Activated CD4-positive, alpha-beta T cell treated with anti-CD3 and anti-CD28 coated beads, Interleukin-2, amount 50 U/mL, for 16 hours (primary cell): ENCODE results near the gene DDIT4.
"Not testable (repeated sequence)": the region's sequence is repeated elsewhere in the genome, so short reads cannot be mapped to it uniquely, and the experiment has no call there.

ENCODE experiments used
- DNase-seq: peaks from one replicate; pipeline ENCODE4 v3.0.0-alpha.2; 2020

The DDIT4 gene

DNA sequence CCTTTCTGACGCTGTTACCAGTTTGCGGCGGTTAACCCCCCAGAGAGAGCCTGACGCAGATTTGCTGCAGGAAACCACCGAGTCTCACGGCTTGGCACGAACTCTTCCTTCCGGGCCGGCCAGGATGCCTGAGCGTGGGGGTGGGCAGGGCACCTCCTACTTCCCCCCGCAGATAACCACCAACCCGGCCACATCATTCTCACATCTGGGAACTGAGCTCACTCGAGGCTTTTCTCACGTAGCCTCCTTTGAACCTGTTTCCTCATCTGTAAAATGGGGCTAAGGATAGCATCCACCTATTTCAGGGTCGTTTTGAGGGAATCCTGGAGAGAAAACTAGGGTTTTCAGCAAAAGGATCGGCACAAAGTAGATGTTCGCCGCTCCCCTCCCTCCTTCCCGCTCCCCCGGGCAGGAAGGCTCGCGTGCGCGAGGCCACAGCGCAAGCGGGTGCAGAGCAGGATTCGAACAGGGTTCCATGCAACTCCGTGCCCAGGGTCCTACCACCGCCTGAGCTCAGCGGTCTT lies 23.6 kb downstream of the DDIT4 start:
- peak; percentile 99 for DNase-seq

DNA sequence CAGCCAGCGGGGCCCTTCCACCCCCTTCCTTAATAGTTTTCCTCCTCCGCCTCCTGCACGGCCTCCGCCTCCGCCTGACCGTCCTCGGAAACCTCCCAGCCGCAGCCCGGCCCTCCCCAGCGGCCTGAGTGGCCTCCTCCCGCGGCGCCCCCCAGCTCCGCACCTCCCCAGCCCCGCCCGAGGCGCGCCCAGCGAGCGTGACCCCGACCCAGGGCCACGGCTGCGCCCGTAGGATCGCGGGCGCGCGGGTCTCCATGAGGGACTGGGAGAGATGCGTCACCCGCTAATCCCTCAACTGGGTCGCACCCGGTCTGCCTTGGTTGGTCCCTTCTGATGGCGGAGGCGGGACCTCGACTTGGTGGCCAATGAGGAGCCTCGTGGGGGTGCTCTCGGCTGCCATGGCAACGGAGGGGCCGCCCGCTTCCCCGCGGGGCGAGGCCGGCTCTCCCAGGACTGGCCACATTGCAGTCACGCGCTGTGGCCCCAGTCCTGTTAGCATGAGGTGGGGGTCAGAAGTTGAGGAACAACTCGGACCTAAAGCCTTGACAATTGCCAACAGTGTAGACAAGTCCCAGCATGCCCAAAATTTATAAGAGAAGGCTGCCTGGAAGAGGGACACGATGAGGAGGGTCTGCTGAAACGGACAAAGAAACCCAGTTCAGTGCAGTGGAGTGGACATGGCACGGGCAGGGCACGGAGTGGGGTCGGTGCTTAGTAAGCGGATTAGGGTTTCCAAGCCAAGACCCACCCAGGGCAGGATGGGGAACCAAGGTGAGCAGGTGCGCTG lies 24.3 kb downstream of the DDIT4 start:
- DNase-seq, result peak; percentile 99

DNA sequence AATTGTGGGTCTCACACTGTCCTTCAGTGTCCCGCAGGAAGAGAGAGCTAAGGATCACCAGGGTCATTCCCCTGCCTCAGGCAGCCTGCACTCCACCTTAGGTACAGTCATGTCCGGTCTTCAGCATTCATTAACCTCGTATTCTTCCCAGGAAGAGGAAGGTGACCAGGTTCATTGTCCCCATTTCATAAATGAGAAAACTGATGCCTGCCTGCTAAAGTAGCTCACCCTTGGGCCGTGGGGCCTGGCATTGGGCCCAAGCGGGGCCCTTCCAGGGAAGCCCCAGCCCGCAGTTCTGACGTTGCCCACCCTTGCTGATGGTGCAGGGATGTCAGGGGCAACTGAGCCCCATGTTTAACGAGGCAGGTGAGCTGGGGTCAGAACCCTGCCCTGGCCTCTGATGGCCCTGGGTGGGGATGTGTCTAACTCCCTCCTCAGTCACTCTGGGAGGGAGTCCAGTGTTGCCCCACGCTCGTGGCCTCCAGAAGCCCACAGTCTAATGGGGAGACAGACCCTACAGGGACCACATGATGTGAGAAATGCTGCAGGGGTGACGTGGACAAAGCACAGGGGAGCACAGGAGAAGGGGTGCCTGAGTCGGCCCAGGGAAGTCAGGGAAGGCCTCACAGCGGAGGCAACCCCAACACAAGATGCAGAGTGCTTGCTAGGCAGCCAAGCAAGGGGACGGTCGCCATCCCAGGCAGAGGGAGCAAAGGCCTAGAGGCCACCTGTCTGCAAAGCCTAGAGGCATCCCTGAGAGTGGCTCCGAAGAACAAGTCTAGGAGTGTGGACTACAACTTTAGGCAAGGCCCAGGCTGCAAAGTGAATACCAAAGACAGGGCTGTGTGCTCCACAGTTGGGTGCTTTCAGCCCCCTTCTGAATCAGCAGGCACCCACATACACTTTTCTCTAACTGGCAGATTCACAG lies 25.1 kb downstream of the DDIT4 start:
- DNase-seq, result no peak

DNA sequence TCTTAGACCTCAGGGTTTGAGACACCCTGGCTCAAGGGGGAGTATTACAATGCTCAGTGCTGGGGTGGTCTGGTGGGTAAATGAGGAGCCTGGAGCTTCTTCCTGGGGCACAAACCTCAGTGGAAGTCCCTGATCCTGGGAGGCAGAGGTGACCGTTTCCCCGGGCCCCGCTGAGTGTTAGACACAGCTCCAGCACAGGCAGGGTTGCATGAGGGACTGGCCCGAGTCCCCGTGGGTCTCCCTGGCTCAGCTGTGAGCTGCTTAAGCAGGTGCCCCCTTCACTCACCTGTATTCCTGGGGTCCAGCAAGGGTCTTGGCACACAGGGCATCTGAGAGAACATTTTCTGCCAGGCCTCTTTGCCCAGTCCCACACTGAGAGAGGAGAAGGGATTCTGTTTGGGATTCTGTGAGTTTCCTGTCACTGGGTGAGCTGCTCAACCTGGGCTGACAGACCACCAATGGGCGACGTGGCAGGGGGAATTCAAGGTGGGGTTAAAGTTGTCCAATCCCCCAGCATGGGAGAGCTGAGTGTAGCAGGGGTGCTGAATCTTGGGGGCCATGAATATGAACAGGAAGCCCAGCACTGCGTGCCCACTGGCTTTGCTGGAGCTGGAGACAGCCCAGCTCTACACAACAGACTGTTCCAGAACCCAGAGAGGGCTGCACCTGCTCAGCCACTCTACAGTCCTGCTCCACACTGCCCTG lies 29.9 kb downstream of the DDIT4 start:
- DNase-seq, result no peak

DNA sequence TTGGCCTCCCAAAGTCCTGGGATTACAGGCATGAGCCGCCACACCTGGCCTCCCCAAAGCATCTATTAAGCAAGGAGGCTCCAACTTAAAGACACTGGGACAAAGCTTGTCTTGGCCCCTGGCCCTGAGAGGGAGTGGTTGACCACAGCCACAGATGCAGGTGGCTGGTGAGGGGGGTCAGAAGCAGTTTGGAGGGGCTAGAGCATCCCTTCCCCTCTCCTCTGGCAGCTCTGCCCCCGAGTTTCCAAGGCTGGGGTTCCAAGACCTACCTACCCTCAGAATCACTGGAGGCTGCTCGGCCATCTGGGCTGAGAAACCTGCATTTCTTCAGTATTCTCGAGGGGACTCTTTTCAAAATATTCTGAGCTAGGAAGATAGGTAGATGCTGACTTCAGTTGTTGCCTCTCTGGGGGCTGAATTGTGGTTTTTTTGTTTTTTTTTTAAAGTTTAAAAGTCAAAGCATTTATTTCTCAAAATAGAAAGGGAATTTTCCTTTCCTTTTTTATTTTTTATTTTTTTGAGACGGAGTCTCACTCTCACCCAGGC lies 32.6 kb downstream of the DDIT4 start:
- DNase-seq, result no peak

DNA sequence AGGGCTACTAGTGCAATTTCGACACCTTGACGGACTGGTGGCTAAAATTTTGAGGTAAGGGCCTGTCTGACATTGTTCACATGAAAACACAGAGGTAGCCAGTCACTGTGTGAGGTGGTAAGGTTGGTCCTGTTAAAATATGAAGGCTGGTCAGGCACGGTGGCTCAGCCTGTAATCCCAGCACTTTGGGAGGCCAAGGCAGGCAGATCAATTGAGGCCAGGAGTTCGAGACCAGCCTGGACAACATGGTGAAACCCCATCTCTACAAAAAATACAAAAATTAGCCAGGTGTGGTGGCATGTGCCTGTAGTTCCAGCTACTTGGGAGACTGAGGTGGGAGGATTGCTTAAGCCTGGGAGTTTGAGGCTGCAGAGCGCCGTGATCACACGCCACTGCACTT lies 34.0 kb downstream of the DDIT4 start:
- not testable (repeated sequence) for DNase-seq

DNA sequence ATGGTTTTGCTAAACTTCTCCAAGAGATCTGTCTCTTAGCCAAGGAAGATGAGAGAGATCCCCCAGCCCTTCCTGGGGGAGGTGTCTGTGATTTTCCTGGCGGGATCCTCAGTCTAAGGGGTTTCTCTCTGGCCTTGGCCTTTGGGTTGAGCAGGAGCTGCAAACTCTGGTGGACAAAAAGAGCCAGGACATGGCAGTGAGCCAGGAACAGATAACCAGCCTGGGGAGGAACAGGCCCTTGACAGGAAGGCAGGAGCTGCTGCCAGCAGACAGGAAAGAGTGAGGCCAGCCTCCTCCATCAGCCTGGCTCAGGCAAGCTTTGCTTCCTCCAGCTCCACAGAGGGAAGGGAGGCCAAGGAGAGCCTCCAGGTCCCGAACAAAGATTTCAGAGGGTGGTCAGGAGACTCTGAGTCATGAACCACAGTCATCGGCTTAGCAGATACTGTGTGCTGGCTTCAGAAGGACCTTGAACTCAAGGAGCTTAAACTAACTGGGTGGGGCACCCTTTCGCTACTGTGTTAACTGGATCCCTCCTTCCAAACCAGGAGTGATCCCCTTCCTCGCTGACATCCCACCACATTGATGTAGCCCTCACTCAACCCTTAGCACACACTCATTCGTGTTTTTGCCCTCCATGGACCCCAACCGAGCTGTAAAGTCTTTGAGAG lies 34.7 kb downstream of the DDIT4 start:
- DNase-seq, result peak; percentile 56

DNA sequence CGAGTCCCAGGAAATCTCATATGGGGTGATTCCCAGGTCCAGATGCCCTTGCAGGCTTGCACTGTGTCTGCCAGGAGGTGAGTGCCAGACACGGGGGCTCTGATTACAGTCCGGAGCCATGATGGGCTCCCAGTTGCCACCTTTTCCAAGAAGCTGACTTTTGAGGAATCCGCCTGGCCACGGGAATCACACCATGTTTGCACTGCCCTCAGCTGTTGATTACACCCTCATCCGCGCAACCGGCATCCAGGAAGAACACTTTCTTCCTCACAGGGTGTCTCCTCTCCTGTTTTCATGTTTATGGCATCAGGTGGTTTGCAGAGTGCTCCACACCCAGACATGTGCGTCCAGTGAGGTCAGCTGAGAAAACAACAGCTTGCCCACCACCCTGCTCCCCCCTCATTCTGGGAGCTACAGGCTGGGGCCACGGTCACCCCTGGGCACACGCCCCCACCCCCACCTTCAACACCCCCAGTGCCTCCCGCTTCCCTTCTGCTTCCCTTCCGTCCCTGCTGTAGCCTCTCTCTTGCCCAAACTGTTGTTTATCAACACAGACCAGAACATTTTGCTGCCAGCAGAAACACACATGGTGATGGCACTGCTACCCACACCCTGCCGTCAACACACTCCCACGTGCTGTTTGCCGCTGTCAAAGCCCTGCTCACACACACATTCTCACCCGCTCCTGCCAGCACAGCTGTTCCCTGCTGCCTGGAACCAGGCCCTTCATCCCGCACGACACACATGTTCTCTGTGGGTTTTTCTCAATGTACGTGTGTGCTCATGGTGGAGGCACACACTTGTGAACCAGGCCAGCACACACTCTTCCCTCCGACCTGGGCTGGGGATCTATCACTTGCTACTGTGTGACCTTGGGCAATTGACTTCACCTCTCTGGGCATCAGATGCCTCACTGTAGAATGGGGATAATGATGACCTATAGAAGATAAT lies 35.8 kb downstream of the DDIT4 start:
- DNase-seq, result no peak

DNA sequence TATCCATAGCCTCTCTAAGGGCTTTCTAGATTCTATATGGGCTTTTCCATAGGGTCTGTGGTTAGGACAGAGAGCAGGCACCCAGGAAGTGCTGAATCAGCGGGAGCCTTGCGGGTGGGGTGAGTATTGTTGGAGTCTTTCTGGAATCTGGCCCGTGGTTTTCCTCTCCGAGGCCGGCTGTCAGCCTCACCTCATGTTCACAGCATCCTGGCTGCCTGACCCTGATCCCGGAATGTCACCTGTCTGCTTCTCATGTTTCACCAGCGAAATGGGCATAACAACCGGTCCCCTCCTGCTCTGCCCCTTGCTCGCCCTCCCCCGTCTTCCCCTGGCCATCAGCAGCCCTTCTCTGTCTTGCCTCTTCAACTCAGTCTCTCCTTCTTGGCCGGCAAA lies 36.5 kb downstream of the DDIT4 start:
- DNase-seq, result no peak

DNA sequence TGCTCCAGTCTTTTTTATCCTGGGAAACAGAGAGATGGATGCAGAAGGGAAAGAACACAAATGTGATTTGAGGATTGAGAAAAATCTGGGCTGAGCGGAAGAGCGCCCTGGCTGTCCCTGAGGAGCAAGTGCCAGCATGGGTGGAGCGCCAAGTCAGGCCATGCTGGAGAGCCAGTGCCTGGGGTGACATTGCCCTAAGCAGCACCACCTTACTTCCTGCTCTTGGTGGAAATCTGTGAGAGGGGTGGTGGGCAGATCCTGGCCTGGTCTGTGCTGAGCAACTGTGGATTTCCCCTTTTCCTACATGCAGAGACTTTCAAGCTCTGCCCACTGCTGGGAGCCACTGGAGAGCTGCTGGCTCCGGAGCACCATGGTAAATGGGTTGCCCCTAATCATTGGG lies 36.9 kb downstream of the DDIT4 start:
- no peak for DNase-seq

DNA sequence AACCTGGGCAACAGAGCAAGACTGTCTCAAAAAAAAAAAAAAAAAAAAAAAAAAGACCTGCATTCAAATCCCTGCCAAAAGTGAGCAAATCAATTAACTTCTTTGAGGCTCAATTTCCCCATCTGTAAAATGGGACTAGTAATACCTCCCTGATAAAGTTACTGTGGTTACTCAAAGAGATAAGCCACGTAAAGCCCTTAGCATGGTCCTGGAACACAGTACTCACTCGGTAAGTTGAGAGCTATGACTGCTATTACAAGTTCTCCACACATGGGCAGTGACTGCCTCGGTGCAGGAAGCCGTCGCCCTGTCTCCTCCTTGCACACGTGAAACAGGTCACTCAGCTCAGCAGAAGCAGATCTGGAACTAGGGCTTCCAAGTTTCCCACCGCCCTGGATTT lies 37.9 kb downstream of the DDIT4 start:
- no peak for DNase-seq

DNA sequence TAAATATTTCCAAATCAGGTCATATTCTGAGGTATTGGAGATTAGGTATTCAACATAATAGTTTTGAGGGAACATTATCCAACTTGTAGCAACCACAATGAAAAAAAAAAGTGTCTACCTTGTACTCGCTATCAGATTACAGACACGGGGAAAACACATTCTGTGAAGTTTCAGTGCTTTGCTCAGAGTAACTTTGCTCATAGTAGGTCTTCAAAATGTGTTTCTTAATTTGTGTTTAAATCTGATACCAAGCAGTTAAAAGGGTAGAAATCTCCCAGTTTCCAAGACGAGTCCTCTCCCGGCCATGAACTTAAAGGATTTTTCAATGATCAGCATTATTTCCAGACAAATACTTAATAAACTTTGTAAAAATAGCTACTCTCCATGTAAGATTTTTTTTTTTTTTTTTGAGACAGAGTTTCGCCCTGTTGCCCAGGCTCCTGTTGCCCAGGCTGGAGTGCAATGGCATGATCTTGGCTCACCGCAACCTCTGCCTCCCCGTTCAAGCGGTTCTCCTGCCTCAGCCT lies 39.2 kb downstream of the DDIT4 start:
- DNase-seq, result no peak

DNA sequence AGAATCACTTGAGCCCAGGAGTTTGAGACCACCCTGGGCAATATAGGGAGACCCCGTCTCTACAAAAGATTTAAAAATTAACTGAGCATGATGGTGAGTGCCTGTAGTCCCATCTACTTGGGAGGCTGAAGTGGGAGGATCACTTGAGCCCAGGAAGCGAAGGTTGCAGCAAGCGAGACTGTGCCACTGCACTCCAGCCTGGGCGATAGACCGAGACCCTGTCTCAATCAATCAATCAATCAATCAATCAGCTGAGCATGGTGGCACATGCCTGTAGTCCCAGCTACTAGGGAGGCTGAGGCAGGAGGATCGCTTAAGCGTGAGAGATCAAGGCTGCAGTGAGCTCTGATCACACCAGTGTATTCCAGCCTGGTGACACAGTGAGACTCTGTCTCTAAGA lies 40.5 kb downstream of the DDIT4 start:
- DNase-seq, result no peak

DNA sequence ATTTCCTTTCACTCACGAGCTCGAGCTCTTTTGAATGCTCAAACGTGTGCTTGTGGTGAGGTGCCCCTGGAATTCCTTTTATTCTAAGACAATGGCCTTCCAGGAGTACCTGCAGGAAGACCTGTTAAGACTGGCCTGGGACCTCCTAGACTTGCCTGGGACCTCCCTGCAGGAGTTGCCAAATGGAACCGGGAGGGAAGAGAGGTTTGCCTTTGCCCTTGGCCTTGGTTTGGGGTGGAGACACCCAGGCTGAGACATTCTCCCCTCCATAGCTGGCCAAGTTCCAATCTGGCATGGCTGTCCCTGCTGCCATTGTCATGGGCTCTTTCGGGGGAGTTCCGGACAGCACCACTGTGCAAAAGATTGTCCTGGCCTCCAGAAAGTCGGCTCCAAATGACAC lies 41.3 kb downstream of the DDIT4 start:
- no peak for DNase-seq

DNA sequence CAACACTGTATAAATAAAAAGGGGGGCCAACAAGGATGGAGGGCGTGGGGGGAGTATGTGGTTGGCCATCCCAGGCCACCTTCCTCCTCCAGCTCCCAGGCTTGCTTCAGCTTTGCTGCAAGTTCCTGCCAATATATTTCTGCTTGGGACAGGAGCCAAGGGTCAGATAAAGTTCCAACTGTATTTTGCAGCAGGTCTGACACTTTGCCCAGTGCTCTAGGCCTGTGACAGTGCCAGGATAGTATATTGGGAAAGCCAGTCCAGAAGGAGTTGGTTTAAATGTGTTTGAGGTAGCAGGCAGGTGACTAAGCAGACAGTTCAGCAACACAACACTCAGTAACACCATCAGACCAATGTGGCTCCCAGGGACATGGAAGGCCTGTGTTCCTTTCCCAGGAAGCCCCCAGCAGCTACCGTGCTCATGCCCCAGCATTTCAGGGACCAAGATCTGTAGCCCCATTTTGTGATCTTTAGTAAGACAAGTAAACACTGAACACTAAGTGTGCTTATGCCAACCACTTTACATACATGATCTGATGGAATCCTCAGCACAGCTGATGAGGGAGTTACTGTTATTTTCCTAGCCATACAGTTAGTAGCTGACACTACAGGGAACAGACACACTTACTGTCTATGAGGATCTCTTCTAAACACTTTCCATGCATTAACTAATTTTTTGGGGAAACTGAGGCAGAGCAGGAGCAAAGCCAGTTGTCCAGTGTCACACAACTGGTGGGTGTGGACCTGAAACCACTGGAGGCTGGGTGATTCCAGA lies 42.1 kb downstream of the DDIT4 start:
- DNase-seq, result no peak

DNA sequence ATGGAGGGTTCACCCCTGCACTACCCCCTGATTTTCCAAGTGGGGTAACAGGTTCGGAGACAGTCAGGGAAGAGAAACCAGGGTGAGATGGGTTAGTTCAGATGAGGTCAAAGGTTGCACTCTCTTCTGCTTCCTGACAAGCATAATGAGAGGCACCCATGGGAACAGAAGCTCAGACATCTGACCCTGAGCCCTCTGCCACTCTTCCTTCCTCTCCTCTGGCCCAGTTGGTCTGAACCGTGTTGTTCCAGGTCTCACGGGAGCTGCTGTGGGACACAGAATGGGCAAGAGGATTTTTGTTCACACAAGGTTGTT lies 42.6 kb downstream of the DDIT4 start:
- no peak for DNase-seq

DNA sequence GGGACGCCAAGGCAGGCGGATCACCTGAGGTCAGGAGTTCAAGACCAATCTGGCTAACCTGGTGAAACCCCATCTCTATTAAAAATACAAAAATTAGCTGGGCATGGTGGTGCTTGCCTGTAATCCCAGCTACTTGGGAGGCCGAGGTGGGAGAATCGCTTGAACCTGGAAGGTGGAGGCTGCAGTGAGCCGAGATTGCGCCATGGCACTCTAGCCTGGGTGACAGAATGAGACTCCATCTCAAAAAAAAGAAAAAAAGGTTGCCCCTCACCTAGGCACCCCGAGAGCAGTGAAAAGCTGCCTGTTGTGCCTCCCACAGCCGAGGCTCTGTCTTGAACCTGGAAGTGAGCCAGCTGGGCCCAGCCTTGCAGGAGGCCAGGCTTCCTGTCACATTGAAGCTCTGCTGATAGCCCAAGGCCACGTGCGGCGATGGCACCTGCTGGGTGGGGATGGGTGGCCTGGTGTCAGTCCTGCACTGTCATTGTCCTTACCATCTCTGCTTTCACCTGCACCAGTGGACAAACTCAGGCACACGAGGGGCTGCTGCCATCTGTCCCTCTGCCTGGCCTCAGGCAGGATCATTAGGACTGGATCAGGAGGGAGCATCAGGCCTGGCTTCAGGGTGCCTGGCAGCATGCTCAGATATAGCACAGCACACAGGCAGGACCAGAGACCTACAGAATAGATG lies 43.2 kb downstream of the DDIT4 start:
- DNase-seq, result no peak

DNA sequence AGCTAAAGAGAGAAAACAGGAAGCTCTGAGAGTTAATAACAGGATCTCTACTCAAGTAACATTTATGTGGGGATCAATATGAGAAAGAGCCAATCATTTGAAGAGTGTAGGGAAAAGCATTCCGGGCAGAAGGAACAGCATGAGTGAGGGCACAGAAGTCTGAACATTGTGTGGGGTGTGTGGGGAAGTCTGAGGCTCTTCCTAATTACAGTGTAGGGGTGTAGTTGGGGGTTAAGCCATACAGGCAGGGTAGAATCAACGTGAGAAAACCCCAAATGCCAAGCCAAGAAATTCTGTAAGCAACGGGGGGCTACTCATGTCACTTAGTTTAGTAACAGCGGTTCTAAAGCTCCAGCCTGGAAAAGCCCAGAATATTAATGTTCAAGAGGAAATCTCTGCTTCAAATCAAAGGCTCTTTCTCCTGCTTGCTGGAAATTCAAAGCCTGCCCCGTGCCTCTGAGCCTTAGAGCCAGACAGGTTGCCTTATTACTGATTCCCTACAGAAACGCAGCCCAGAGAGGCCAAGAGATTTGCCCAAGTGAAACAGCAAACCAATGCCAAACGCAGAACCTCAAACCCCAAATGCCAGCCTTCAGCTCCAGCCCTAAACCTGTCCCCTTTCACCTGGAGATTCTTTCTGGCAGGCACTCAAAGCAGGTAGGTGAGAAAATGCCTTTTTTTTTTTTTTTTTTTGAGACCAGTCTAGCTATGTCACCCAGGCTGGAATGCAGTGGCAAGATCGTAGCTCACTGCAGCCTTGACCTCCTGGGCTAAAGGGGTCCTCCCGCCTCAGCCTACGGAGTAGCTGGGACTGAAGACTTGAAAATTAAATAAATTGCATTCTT lies 44.9 kb downstream of the DDIT4 start:
- no peak for DNase-seq
